Measurements from ENCODE around the gene MICAL2. TPM values are rescaled to one million over a fixed set of nuclear protein-coding genes. Genes with fewer than 3 reads are reported as not detected.

MICAL2 gene
- total and polyA plus RNA-seq, 10 of the 15 experiments (the other 5 are each of a cell fraction or from before 2014, with no cell fraction given), result 0.90 to 5.6 (median 2.4) TPM

GRCh38 chr11:12121011-12121410, 10.6 kb downstream of the MICAL2 start:
- H3K36me3 ChIP-seq (ENCODE audit: control insufficient read depth in 2 of 2, insufficient read depth in 2 of 2, low read length in 1 of 2), result no peaks in the 10 kb centered on the region
- FAIRE-seq, result no peak
- no peaks in the 10 kb centered on the region for H3K9me3 ChIP-seq (replicated peaks; ENCODE audit: control insufficient read depth, insufficient read depth, low read length)
- CTCF ChIA-PET, result interaction anchor here (1.2 to 3.4 kb wide), 2 partner anchors 11 to 115 kb away, joined by 5 to 23 read pairs; partner anchors contain the start of gene MICAL2
- no peaks in the 10 kb centered on the region for H4K20me1 ChIP-seq (ENCODE audit: control insufficient read depth, insufficient read depth)
- H3K79me2 ChIP-seq (ENCODE audit: control insufficient read depth, insufficient read depth, low read length), result no peaks in the 10 kb centered on the region
- SMC1A ChIA-PET (ENCODE audit: uncharacterized antibody, unreplicated experiment), result interaction anchor here (0.6 to 4.9 kb wide), 4 partner anchors 12 to 191 kb away, joined by 3 to 19 read pairs (median 3); no protein-coding TSS in a partner anchor
- WGBS (ENCODE audit: insufficient coverage, insufficient replicate concordance, low lambda C conversion rate, missing lambda C conversion rate), result 55% methylated on average over 5 of the region's 5 CpGs
- in situ Hi-C loops (cut with MboI), result no loop called here
- no peak for DNase-seq (ENCODE audit: low read depth, low spot score)
- H3K9ac ChIP-seq (ENCODE audit: control insufficient read depth, insufficient read depth, low read length), result no peak overlapping the region
- intact Hi-C loops (cut with micrococcal nuclease; ENCODE audit: unreplicated experiment), result no loop called here
- RAD21 ChIA-PET (ENCODE audit: unreplicated experiment), result no interaction called here
- H3K4me3 ChIP-seq, result no peak overlapping the region
- no peaks in the 10 kb centered on the region; the same call in 1 of the 2 replicates for H3K4me1 ChIP-seq (ENCODE audit: control insufficient read depth, insufficient read depth, low read length)
- no peak for ATAC-seq
- no peaks in the 10 kb centered on the region; a peak in 1 of 4 replicates for H3K27me3 ChIP-seq (replicated peaks in 1 of 2; ENCODE audit: control insufficient read depth in 2 of 2, insufficient read depth in 2 of 2, low read length in 1 of 2)
- no peak overlapping the region for H2AFZ ChIP-seq (ENCODE audit: control insufficient read depth, low read depth, low read length)
- no TSS peak for BruUV-seq (replicated peaks)
- H3K27ac ChIP-seq (ENCODE audit: control insufficient read depth, insufficient read depth), result no peak overlapping the region
- H3K4me2 ChIP-seq (ENCODE audit: control insufficient read depth, insufficient read depth), result no peak overlapping the region
- POLR2A ChIA-PET, result interaction anchor here (0.6 kb wide), 1 partner anchor 1547 kb away, joined by 3 read pairs; no protein-coding TSS in a partner anchor
- TF ChIP-seq SIX5 (IDR thresholded peaks at IDR 0.05; ENCODE audit: low read depth, low read length, severe bottlenecking) (no peak), GATAD2B (conservative IDR thresholded peaks at IDR 0.05; ENCODE audit: low read depth) (no peak), TCF7 (IDR thresholded peaks at IDR 0.05; ENCODE audit: borderline replicate concordance) (no peak), MAX (IDR thresholded peaks at IDR 0.05; ENCODE audit: low read depth, low read length) (no peak), PRDM15 (CRISPR knock-in tag; IDR thresholded peaks at IDR 0.05) (no peak), ZNF687 (IDR thresholded peaks at IDR 0.05) (no peak), SMAD1 (IDR thresholded peaks at IDR 0.05; ENCODE audit: low read depth, partially characterized antibody) (no peak), CTCF (IDR thresholded peaks at IDR 0.05 in 2 of 3, conservative IDR thresholded peaks at IDR 0.05 in 1 of 3; ENCODE audit: control insufficient read depth in 2 of 3, extremely low read depth in 1 of 3, insufficient read depth in 1 of 3, low read depth in 3 of 3, low read length in 3 of 3) (no peak), STAT3 (IDR thresholded peaks at IDR 0.05; ENCODE audit: low read depth, low read length) (no peak), E2F8 (IDR thresholded peaks at IDR 0.05; ENCODE audit: low read depth, partially characterized antibody) (no peak)
